Endometrial microvascular endothelial cells (primary cell): Measurements from ENCODE around the gene ETFRF1. TPM values are rescaled to one million over a fixed set of nuclear protein-coding genes. Genes with fewer than 3 reads are reported as not detected.

Source experiments
- in situ Hi-C: cut with HindIII; loops from 2 replicates; pipeline ENCODE4 v1.10.0; 2017; ENCODE audit warnings: low sequenced_read_pairs, low pct_unique_long_range_greater_than_20kb; ENCODE audit errors: inconsistent ontology term
- total RNA-seq: library from RNA; depleted of rRNA; stranded (reverse); fragments of >200 nt; gene quantifications from one replicate; pipeline ENCODE4 v1.2.3, GENCODE V29; 2015; ENCODE audit errors: inconsistent ontology term

Gene ETFRF1
- total RNA-seq, 1 donor from 2014 or later = 31.6 TPM

GRCh38 chr12:25207411-25207810, 12.4 kb downstream of the ETFRF1 start:
- in situ Hi-C loops = no loop called here

GRCh38 chr12:25207846-25208245, 12.8 kb downstream of the ETFRF1 start:
- in situ Hi-C loops = no loop called here

GRCh38 chr12:25208554-25208953, 13.5 kb downstream of the ETFRF1 start:
- in situ Hi-C loops = no loop called here

- in situ Hi-C loops = no loop called here
These were observed 18.3 kb downstream of the ETFRF1 start for GRCh38 chr12:25213338-25213737.

- in situ Hi-C loops = no loop called here
These were observed 41.2 kb downstream of the ETFRF1 start for GRCh38 chr12:25236190-25236589.

GRCh38 chr12:25236626-25237025, 41.6 kb downstream of the ETFRF1 start:
- in situ Hi-C loops = no loop called here

GRCh38 chr12:25241167-25242020, 46.4 kb downstream of the ETFRF1 start:
- in situ Hi-C loops = no loop called here

- in situ Hi-C loops = no loop called here
These were observed 48.1 kb downstream of the ETFRF1 start for GRCh38 chr12:25242981-25243679.

- in situ Hi-C loops = no loop called here
These were observed 48.6 kb downstream of the ETFRF1 start for GRCh38 chr12:25243680-25243990.

- in situ Hi-C loops = no loop called here
These were observed 50.5 kb downstream of the ETFRF1 start for GRCh38 chr12:25245491-25245890.

- in situ Hi-C loops = no loop called here
These were observed 53.1 kb downstream of the ETFRF1 start for GRCh38 chr12:25248137-25248536.

- in situ Hi-C loops = no loop called here
These were observed 53.7 kb downstream of the ETFRF1 start for GRCh38 chr12:25248732-25249131.

GRCh38 chr12:25249931-25250738, 55.1 kb downstream of the ETFRF1 start:
- in situ Hi-C loops = no loop called here

GRCh38 chr12:25250744-25251730, 56.0 kb downstream of the ETFRF1 start, which contains the start of gene KRAS:
TSS of gene KRAS (minus strand) at chr12:25250929.
- in situ Hi-C loops = no loop called here

GRCh38 chr12:25251769-25252168, 56.7 kb downstream of the ETFRF1 start:
- in situ Hi-C loops = no loop called here

GRCh38 chr12:25252946-25253345, 57.9 kb downstream of the ETFRF1 start:
- in situ Hi-C loops = no loop called here

- in situ Hi-C loops = no loop called here
These were observed 58.5 kb downstream of the ETFRF1 start for GRCh38 chr12:25253371-25254068.
